Measurements from ENCODE around the gene CADPS2.
"Not testable (repeated sequence)": the region's sequence is repeated elsewhere in the genome, so short reads cannot be mapped to it uniquely, and the experiment has no call there.

GRCh38 chr7:122681186-122681585 is 205.1 kb downstream of the CADPS2 start:
- not testable (repeated sequence) for TF ChIP-seq CTCF (optimal IDR thresholded peaks at IDR 0.05 in 1 of 3, IDR thresholded peaks at IDR 0.05 in 1 of 3, conservative IDR thresholded peaks at IDR 0.05 in 1 of 3; ENCODE audit: extremely low read depth in 1 of 3, insufficient read depth in 2 of 3, low read length in 3 of 3); EZH2 (IDR thresholded peaks at IDR 0.05; ENCODE audit: low read length)

All from keratinocyte (primary cell).